ENCODE results near the gene WNT5B. TPM values are rescaled to one million over a fixed set of nuclear protein-coding genes. Genes with fewer than 3 reads are reported as not detected.

The WNT5B gene
- 15.3 TPM for total RNA-seq

GRCh38 chr12:1628666-1629337 lies at the start of gene WNT5B:
WNT5B (plus strand) TSS chr12:1629231; CDS start chr12:1631355, 2,124 bp downstream.

GRCh38 chr12:1594261-1595025 lies 34.6 kb upstream of the WNT5B start, which contains the start of gene FBXL14:
FBXL14 (minus strand) TSS chr12:1594581; CDS start chr12:1594066, 515 bp downstream.

DNA sequence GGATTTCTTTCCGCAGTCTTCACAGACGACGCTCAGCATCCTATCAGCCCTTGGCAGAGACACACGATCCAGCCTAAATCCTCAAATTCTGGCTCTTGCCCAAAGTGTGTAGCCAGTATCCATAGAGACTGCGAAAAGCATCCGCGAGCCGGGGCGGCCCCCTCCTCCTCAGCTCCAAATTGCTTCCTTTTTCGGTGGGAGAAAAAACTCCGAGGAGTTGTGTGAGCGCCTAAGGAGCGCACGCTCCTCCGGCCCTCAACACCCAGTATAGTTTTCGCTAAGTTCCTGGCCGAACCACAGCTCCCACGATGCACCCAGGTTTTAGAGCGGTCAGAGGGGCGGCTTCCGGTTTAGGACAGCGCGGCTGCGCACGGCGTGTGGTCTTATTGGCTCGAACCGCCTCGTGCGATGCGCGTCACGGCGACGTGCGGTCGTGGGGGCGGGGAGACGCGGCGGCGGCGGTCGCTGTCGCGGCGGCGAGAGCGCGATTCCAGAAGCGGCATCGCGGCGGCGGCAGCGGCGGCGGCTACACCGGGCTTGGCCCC lies 61.6 kb downstream of the WNT5B start, which contains the start of gene ADIPOR2:
ADIPOR2 (plus strand) TSS at position 493 of the 545 bp plus-strand sequence. CDS start 63,274 bp downstream, outside the sequence.

Small RNA genes lying within 50 kb of the gene (small RNA-seq; reads per million reads assigned to genes)
- not detected for gene MIR3649 (ENCODE audit: low replicate concordance)

Other genes with a start within 250 kb of the WNT5B start
- gene FBXL14, start 34.6 kb upstream of the WNT5B start, total RNA-seq = 20.1 TPM
- gene ADIPOR2, start 61.8 kb downstream of the WNT5B start, total RNA-seq = 36.4 TPM
- 0.35 TPM for gene LRTM2, start 191.3 kb downstream of the WNT5B start, total RNA-seq

All from metanephros (tissue), 2 donors.